Endometrial microvascular endothelial cells (primary cell): ENCODE data around the gene ZNF574. TPM values are rescaled to one million over a fixed set of nuclear protein-coding genes. Genes with fewer than 3 reads are reported as not detected.

Source experiments
- in situ Hi-C: cut with HindIII; loops from 2 replicates; pipeline ENCODE4 v1.10.0; 2017; ENCODE audit warnings: low sequenced_read_pairs, low pct_unique_long_range_greater_than_20kb; ENCODE audit errors: inconsistent ontology term
- total RNA-seq: library from RNA; depleted of rRNA; stranded (reverse); fragments of >200 nt; gene quantifications from one replicate; pipeline ENCODE4 v1.2.3, GENCODE V29; 2015; ENCODE audit errors: inconsistent ontology term

The ZNF574 gene
- total RNA-seq, 1 donor from 2014 or later, result 11.6 TPM

DNA sequence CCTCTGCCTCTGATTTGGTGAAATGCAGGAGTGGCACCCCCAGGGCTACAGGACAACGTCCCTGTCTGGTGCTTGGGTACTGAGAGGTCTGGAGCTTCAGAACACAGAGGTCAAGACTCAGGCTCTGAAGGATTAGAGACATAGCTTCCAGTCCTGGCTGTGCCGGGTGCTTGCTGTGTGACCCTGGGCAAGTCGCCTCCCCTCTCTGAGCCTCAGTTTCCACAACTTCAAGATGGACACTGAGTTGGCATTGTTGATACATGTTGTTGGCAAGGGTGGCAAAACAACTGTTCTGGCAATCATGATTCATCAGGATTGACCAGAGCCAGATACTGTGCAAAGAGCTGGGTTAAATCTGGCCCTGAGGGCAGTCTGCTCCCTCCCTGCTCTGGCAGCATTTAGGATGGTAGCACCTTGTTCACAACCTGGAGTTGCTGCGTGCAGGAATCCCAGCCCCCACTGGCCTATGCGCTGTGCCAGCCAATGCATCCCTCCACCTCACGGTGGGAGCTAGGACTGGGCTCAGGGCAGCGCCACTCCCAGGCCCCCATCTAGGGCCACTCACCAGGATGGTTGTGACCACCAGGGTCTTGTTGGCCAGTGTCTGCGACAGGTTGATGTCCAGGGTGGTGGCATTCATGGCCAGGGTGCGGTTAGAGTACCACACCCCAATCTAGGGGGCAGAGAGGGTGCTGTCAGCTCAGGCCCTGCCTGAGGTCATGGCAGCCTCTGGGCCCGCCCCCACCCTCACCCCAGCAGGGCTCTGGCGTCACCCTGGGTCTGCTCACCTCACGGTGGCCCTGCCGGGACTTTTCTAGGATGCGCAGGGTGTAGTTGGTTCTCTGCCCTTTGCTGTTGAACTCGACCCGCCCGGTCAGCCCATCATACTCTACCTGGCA, 22.7 kb upstream of the ZNF574 start:
- in situ Hi-C loops, result no loop called here

DNA sequence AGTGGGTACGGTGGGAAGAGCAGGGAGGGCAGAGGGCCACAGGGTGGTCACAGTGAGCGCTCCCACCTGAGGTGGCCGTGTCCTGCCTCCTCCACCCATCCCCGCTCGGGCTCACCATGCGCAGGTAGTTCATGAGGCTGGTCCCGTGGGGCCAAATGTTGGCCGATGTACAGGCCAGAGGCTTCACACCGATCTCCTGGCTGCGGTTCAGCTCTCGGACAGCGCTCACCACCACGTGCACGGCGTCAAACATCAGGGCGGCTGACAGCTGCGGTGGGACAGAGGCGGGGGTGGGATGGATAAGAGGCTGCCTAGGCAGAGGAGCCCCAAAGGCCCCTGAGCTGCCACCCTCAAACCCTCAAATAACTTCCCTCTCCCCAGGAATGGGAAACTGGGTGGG, 21.8 kb upstream of the ZNF574 start:
- in situ Hi-C loops, result no loop called here

DNA sequence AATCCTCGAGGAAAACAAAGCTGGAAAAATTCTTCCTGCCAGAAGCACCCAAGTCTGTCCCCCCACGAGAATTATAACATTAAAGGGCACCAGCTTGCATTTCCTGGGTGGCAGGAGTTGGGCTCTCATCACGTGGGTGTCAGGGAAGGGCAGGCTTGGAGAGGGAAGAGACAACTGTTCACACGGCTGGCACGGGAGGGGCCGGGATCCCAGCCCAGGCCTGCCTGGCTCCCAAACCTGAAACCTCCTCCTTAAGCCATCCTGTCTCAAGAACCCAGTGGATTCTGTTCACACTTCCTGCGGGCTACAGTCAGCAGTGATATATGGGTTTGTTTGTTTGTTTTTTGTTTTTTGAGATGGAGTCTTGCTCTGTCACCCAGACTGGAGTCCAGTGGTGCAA, 18.1 kb upstream of the ZNF574 start:
- in situ Hi-C loops, result no loop called here

DNA sequence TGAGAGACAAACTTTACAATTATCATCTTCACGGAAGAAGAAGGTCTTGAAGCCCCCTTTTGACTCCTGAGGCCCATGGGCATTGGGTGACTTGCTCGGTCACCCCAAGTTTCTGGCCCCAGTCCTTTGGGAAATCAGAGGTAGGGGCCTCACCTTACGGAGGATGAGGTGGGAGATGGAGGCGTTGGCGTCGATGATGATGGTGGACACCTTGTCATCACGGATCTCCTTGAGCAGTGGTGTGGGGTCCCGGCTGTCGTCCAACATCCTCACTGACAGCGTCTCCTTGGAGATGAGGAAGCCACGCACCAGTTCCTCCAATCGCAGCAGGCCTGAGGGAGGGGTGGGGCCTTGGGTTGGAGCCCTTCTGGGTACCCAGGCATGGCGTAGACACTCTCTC, 16.8 kb upstream of the ZNF574 start:
- in situ Hi-C loops, result no loop called here

DNA sequence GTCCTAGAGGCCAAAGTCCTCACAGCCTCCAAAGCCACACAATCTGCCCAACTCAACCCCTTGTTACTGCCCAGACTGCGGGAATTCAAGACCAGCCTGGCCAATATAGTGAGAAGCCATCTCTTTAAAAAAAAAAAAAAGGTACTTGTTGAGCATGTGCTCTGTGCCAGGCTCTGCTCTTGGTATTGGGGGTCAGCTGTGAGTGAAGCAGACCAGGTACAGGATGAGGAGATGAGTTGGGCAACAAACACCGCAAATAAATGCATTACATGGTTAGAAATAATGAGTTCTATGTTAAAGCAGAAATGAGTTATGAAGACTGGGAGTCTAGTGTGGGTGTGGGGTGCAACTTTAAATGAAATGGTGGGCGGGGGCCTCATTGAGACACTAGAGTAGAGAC, 15.8 kb upstream of the ZNF574 start:
- in situ Hi-C loops, result no loop called here

DNA sequence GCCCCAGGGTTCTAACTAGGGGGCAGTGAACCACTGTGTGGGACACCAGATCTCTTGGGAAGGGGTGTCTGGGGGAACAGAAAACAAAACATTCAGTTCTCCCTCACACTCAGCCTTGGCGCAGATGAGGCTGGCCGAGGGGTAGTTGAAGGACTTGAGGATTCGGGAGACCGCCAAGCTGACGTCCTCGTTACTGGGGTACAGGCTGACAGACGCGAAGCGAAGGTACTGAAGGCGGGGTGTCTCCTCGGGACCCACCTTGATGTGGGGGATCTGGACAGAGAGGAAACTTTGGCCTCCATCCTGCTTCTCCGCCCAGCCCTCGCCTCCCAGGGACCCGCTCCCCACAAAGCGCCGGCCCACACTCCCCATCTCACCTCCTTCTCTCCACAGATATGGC, 13.6 kb upstream of the ZNF574 start:
- in situ Hi-C loops, result no loop called here

DNA sequence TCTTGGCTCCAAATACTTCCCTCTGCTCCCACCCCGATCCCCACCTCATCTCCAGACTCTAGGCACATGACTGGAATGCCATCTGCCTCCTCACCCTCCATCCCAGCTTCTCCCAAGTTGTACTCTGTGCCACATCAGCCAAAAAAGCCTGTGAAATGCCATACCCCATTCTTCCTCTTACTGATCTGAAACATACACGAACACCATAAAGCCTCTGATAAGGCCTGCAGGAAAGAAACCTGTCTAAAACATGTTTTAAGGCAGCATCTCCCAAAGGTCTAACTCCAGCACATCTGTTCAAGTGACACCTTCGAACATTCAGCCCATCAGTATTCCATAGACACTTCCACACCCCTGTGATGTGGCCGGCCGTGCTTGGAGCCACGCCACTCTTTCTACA, 11.5 kb upstream of the ZNF574 start:
- in situ Hi-C loops, result no loop called here

DNA sequence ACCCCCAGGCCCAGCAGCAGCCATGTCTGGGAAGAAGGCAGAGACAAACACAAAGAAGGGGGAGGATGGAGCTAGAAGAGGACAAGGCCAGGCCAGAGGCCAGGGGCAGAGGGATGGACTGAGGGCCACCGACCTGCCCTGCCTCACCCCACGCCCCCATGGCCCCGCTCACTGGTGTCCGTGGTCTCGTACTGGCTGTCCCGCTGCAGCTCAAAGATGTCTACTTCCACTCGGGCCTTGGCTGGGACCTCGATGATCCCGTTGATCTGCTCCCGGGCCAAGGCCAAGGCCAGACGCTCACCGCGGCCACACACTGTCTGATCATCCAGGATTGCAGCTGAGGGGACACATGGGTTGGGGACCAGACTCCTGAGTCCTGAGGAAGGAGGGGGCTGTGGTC, 10.9 kb upstream of the ZNF574 start:
- in situ Hi-C loops, result no loop called here

DNA sequence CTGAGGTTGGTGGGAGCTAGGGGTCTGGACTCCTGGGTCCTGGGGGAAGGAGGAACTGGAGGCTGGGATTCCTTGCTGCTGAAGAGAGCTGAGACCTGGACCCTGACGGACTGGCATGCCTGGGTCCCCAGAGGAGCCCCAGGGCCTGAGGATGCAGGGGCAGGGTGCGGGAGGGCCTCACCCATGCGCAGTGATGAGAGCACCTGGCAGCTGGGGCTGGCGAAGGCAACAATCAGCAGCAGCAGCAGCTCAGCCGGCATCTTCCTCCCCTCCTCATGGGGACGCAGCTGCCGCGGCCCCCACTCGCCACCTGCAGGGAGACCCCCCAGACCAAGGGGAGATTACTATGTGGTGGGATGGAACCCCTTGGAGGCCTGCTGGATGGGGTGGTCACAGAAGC, 10.5 kb upstream of the ZNF574 start:
- in situ Hi-C loops, result no loop called here

DNA sequence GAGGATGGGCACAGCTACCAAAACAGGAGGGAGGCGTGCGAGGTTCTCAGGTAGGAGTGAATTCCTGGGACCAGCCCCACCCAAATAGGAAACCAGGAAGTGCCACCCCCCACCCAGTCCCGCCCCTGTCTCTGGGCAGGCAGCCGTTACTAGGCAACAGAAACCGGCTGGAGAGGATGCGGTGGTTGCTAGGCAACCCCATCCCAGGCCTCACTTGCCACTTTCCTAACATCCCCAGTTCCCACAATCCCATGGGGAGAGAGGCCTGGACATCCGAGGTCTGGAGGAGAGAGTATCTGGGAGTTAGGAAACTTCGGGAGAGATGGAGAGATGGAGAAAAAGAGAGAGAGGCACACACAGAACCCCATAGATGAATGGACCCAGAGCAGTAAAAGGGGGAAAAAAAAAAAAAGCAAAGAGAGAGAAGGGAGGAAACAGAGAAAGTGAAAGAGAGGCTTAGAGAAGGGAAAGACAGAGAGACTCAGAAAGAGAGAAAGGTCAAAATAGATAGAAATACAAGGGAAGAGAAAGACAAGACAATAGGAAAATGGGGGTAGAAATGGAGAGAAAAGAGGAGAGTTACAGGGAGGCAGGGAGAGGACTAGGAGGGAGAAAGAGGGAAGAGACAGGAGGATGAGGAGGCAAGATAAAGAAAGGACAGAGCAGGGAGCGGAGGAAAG, 9.8 kb upstream of the ZNF574 start:
- in situ Hi-C loops, result no loop called here

DNA sequence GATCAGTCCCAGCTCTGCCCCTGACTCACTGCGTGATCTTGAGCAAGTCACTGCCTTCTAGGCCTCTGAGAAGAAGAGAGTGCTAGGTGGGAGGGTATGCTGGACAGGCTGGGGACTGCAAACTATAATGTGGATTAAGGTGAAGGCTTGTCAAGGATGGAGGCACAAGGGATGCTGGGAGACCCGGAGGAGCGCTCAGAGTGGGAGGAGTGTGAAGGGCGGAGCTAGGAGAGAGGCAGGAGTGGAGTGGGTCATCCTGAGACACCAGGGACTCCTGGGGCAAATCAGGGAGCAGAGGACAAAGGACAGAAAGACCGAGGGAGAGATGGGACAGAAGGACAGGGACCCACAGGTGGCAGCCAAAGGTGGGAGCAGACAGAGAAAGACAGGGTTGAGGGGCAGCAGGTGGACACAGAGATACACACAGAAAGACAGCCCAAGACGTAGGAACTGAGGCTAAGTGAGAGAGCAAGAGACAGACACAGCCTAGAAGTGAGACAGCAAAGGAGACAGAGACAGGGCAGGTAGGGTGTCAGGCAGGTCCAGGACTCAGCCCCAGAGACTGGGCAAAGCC, 8.6 kb upstream of the ZNF574 start:
- in situ Hi-C loops, result no loop called here

DNA sequence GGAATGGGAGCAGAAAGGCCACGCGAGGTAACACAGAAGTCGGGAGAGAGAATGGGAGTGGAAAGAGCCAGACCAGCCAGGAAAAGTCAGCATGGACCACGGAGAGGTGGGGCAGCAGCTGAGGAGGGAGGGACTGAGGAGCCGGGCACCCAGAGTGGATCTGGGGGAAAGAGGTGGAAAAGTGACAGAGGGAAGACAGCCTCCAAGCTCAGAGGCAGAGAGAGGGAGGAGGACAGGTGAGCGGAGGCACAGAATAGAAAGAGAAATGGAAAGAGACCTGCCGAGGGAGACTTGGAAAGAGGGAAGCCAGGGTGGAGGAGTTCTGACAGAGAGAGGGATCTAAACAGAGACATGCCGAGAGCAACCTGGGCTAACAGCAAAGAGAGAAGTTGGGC, 7.6 kb upstream of the ZNF574 start:
- in situ Hi-C loops, result no loop called here

DNA sequence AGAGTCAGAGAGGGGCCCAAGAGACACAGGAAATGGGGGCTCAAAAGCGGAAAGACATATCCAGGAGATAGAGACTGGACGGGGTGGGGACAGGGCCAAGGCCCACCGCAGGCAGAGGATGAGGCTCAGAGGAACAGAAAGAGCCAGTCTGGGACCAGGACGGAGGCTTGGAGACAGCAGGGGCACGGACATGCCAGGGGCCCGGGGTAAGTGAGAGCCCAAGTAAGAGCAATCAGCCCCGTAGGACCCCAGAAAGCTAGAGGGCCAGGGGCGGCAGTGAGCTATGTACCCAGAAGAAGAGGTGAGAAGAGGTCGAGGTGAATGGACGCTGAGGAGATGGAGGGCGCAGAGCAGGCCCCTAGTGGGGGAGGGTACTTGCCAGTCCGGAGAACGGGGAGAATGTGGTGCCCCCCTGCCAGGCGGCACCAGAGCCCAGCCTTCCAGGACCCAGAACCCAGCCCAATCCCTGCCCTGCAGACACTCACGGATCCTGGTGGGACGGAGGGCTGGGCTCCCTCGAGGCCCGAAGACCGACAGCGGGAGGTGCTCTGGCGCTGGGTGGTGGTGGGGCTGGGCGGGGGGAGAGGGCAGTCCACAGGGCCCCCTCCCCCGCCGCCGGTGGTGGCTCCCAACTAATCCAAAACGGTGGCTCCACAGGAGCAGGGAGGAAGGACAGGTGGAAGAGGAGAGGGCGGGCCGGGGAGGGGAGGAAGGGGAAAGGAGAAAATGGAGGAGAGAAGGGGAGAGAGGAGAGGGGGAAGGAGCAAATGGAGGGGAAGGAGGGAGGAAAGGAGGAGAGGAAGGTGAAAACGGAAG, 7.0 kb upstream of the ZNF574 start:
- in situ Hi-C loops, result no loop called here

DNA sequence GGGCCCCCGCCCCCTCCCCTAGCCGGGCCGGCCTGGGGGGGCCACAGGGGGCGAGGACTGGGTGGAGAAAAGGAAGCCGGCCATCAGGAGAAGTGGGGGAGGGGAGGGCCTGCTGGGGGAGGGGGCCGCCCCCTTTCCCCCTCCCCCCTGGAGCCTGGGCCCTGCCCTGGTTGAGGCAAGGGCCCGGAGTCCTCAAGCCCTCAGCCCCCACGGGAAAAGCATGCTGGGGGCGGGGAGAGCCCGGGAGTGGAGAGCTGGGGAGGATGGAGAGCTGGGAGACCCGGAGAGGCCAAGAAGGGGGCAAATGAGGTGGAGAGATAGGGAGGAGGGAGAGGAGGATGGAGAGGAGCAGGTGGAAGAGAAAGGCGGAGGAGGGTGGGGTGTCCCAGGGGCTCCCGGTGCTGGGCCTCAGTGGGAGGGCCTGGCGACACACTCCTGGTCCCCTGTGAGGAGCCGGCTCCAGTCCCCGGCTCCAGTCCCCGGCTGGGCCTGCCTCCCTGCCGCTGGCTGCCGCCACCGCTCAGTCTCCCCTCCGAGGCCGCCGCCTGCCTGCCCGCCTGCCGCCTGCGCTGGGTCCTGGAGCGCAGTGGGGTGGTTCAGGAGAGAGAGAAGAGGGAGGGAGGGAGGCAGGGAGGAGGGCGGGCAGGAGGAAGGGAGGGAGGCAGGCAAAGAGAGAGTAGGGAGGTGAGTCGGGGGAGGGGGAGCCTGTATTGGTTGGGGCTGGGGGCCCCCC, 6.2 kb upstream of the ZNF574 start, which contains the start of gene GRIK5:
Gene GRIK5, minus strand, starts transcription at position 588 of the 733 bp plus-strand sequence. CDS start 4,436 bp downstream, outside the sequence.
- in situ Hi-C loops, result no loop called here

DNA sequence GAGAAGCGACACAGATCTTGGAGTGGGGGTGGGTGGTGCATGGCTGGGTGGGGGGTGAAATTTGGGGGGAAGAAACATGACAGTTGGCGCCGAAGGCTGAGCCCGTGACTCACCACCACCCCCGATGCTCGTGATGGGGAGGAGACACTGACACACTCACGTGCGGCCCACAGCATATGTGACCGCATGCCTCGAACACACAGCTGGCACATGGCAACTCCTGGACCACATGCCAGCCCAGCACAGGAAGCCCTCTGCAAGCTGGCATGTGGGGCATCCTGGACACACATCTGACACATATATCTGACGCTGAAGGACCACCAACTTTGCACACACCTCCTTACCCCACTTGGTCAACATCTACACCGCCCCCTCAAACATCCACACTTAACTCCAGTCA, 4.7 kb upstream of the ZNF574 start:
- in situ Hi-C loops, result no loop called here

DNA sequence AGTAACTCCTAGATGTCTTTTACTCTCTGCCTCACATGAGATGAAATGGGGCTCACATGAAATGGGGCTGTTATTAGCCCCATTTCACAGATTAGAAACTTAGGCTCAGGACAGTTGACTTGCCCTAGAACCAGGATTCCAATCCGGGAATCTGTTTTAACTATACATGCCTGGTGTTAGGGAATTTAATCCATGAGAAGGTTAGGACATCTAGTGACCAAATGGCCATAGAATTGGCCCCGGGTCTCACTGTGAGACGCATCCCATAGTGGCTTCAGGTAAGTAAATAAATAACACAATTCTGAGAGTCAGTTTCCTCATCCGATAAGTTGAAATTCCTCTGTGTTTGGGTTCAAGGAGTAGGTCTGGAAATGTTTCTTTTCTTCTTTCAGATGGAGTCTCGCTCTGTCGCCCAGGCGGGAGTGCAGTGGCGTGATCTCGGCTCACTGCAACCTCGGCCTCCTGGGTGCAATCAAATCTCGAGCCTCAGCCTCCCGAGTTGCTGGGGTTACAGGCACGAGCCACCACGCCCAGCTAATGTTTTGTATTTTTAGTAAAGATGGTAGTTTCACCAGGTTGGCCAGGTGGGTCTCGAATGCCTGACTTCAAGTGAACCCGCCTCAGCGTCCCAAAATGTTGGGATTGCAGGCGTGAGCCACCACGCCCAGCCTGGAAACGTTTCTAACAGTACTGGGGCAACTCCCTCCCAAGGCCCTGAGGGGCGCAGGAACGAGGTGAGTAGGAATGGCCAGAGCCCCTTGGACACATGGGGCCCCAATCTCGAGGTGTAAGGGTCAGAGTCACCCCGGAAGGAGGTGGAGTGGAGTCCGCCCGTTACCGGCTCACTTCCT, 1.2 kb upstream of the ZNF574 start:
- in situ Hi-C loops, result no loop called here

DNA sequence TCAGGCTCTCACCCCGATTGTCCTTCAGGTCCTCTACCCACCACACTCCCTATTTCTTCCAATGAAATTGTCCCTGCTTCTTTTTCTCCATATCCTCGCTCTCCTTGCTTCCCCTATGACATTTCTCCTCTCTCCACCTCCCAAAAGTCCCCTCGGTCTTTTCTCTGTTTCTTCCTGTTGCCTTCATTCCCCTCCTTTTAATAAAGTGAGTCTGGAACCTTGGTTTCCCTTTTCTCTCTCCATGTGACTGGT, 676 bp upstream of the ZNF574 start:
- in situ Hi-C loops, result no loop called here

DNA sequence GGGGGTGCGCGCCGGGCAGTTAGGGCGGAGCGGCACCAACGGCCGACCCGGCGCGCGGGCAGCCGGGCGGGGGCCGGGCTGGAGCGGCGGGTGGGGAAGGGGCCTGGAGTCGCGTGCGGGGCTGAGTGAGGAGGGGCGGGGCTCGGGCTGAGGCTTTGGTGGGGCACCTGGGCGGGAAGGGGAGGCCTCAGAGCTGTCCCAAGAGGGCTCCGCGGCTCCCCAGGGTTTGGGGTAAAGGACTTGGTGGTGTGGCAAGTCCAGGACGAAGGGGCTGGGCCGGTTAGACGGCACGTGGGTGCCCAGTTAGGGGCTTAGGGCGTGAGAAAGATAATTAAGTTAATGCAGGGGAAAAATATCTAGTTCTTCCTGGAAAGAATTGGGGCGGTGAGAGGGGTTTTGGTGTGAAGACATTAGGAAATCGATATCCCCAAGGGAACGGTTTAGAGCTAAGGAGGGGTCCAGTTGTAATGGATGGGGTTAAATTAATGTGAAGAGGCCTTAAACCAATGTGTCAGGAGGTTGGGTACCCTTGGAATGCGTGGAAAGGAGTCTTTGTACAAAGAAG, 496 bp downstream of the ZNF574 start:
- in situ Hi-C loops, result no loop called here
